Fibroblast of lung (primary cell): ENCODE data around the gene CLCN3.

Experiments
- EZH2 ChIP-seq: IDR thresholded peaks from 2 replicates; pipeline ENCODE4 v1.5.1; 2012; ENCODE audit warnings: low read length, control low read depth, mild to moderate bottlenecking; ENCODE audit errors: missing control alignments
- TF ChIP-seq, protein P1 (sequence below), 2 donors: IDR thresholded peaks in 1 of 2; conservative IDR thresholded peaks in 1 of 2; 1 replicate in 1 of 2; 2 replicates in 1 of 2; pipeline ENCODE4 v1.5.1; 2011 to 2012; ENCODE audit warnings: low read length in 2 of 2, control low read depth in 1 of 2, inconsistent platforms in 1 of 2, low read depth in 1 of 2, mild to moderate bottlenecking in 1 of 2

DNA sequence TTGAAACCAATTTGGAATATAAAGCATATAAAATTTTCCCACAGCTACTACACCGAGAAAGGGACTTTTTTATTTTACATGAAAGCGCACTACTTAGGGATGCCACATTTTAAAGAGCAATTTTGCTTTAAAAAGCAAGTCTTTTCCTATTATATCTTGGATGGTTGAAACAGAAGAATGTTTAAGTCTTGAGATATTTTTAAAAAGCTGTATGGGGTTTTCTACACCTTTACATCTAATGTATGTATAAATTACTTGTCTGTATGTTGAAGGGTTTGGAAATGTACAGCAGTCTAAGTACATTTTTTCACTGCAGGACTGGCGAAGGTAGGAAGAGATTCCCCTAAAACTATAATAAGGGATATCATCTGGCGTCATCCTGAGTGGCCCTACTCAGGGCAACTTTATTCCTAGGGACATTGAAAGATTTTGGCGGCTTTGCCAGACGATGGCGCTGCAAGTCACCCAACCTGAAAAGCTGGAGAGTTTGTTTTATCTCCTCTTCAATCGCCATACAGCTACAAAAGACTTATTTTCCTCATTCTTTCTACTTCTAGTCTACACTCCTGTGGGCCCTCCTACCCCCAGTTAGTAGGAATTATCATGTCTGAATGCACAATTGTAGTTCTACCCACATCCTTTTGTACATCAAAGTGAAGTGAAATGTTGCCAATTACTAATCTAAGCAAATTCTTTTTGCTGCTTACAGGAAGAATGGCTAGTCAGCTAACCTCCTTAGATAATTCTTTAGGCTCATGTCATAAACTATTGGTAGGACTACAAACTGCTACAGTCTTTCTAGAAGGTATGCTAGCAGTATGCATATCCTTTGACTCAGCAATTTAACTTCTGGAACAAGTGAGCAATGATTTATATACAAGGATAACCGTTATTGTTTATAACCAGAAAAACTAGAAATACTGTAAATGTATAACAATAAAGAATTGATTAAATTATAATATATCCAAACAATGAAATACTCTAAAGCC is 7.2 kb upstream of the CLCN3 start:
- TF ChIP-seq EZH2, result no peak
- TF ChIP-seq, protein P1, sequence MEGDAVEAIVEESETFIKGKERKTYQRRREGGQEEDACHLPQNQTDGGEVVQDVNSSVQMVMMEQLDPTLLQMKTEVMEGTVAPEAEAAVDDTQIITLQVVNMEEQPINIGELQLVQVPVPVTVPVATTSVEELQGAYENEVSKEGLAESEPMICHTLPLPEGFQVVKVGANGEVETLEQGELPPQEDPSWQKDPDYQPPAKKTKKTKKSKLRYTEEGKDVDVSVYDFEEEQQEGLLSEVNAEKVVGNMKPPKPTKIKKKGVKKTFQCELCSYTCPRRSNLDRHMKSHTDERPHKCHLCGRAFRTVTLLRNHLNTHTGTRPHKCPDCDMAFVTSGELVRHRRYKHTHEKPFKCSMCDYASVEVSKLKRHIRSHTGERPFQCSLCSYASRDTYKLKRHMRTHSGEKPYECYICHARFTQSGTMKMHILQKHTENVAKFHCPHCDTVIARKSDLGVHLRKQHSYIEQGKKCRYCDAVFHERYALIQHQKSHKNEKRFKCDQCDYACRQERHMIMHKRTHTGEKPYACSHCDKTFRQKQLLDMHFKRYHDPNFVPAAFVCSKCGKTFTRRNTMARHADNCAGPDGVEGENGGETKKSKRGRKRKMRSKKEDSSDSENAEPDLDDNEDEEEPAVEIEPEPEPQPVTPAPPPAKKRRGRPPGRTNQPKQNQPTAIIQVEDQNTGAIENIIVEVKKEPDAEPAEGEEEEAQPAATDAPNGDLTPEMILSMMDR (conservative IDR thresholded peaks at IDR 0.05 in 1 of 2, IDR thresholded peaks at IDR 0.05 in 1 of 2; ENCODE audit: low read depth in 1 of 2, low read length in 2 of 2), result peak; percentile 63 to 76
